ENCODE measurements around the gene CHMP4A. TPM values are rescaled to one million over a fixed set of nuclear protein-coding genes. Genes with fewer than 3 reads are reported as not detected.

The CHMP4A gene
- total and polyA plus RNA-seq, 2 donors (not counting 1 experiment from before 2014, with no cell fraction given) = 91.2 to 103 TPM

- no peak for DNase-seq
- no peak for ATAC-seq (ENCODE audit: low read depth)
- Mint-ChIP-seq H3K9me3 (ENCODE audit: insufficient read depth) (no peaks in the 10 kb centered on the region), H3K27ac (peak overlapping the region; percentile 37), H3K4me3 (no peak overlapping the region), H3K27me3 (no peaks in the 10 kb centered on the region), H3K4me1 (peaks cover 12% of the 10 kb centered on the region)
- peaks cover 6 to 11% of the 10 kb centered on the region in 2 donors for H3K4me1 ChIP-seq (ENCODE audit: control insufficient read depth in 2 of 2, insufficient read depth in 2 of 2, low read length in 2 of 2)
- intact Hi-C loops (cut with micrococcal nuclease) = loop anchor here (10.0 kb wide), 1 partner anchor 235 kb away; no protein-coding TSS in a partner anchor
- H3K4me2 ChIP-seq (replicated peaks; ENCODE audit: low read depth, low read length, poor library complexity, severe bottlenecking) = no peak overlapping the region
- no peak overlapping the region for H3K9ac ChIP-seq (ENCODE audit: low read length)
- peaks cover 0 to 14% of the 10 kb centered on the region in 2 experiments for H3K36me3 ChIP-seq (replicated peaks in 1 of 2; ENCODE audit: control extremely low read depth in 1 of 2, control insufficient read depth in 1 of 2, extremely low read depth in 1 of 2, insufficient read depth in 2 of 2, low read length in 1 of 2)
- H3K27me3 ChIP-seq (replicated peaks in 1 of 4; ENCODE audit: control extremely low read depth in 1 of 4, control insufficient read depth in 3 of 4, insufficient read depth in 4 of 4, low read length in 3 of 4) = no peaks in the 10 kb centered on the region
- ChIA-PET CTCF (interaction anchor here (1.2 kb wide), 1 partner anchor 182 kb away, joined by 3 read pairs; no protein-coding TSS in a partner anchor), POLR2A (no interaction called here)
- H3K27ac ChIP-seq (ENCODE audit: low read length in 2 of 2) = no peak overlapping the region
- no peaks in the 10 kb centered on the region for H4K20me1 ChIP-seq (ENCODE audit: control insufficient read depth, insufficient read depth, low read length, poor library complexity, severe bottlenecking)
- H3K9me3 ChIP-seq (ENCODE audit: control extremely low read depth in 1 of 3, control insufficient read depth in 2 of 3, insufficient read depth in 1 of 3, low read length in 2 of 3) = no peaks in the 10 kb centered on the region
- 90% methylated on average over 11 of the region's 13 CpGs for WGBS (ENCODE audit: insufficient coverage)
- no peak overlapping the region for H3K4me3 ChIP-seq (ENCODE audit: control extremely low read depth in 1 of 5, extremely low read depth in 1 of 5, insufficient read depth in 1 of 5, low read depth in 2 of 5, low read length in 4 of 5)
- no peaks in the 10 kb centered on the region for H3K79me2 ChIP-seq (ENCODE audit: control insufficient read depth, insufficient read depth, low read length)
- no peak for TF ChIP-seq CTCF (IDR thresholded peaks at IDR 0.05)
- no peak for TF ChIP-seq EZH2 (IDR thresholded peaks at IDR 0.05; ENCODE audit: borderline replicate concordance, insufficient read depth, low read depth, low read length, poor library complexity, severe bottlenecking)
- H2AFZ ChIP-seq (ENCODE audit: insufficient read depth, low read depth, low read length, poor library complexity, severe bottlenecking) = no peak overlapping the region
Observed at GRCh38 chr14:24249230-24250021, 36.1 kb upstream of the CHMP4A start.

GRCh38 chr14:24247422-24247821 is 34.1 kb upstream of the CHMP4A start:
- intact Hi-C loops (cut with micrococcal nuclease) = loop anchor here (1.0 to 10.0 kb wide), 2 partner anchors 24 to 233 kb away; partner anchors contain the start of gene RABGGTA
- Histone ChIP-seq H3K9me3 (ENCODE audit: control extremely low read depth in 1 of 3, control insufficient read depth in 2 of 3, insufficient read depth in 1 of 3, low read length in 2 of 3) (no peaks in the 10 kb centered on the region), H3K36me3 (replicated peaks in 1 of 2; ENCODE audit: control extremely low read depth in 1 of 2, control insufficient read depth in 1 of 2, extremely low read depth in 1 of 2, insufficient read depth in 2 of 2, low read length in 1 of 2) (peaks cover 0 to 4% of the 10 kb centered on the region in 2 experiments), H3K27me3 (replicated peaks in 1 of 4; ENCODE audit: control extremely low read depth in 1 of 4, control insufficient read depth in 3 of 4, insufficient read depth in 4 of 4, low read length in 3 of 4) (no peaks in the 10 kb centered on the region), H3K4me1 (ENCODE audit: control insufficient read depth in 2 of 2, insufficient read depth in 2 of 2, low read length in 2 of 2) (peaks cover 15 to 22% of the 10 kb centered on the region in 2 donors), H3K4me3 (ENCODE audit: control extremely low read depth in 1 of 5, extremely low read depth in 1 of 5, insufficient read depth in 1 of 5, low read depth in 2 of 5, low read length in 4 of 5) (no peak overlapping the region), H4K20me1 (ENCODE audit: control insufficient read depth, insufficient read depth, low read length, poor library complexity, severe bottlenecking) (no peaks in the 10 kb centered on the region), H3K27ac (ENCODE audit: low read length in 2 of 2) (peak overlapping the region in 1 of 2 donors; percentile 35), H3K9ac (ENCODE audit: low read length) (no peak overlapping the region), H3K79me2 (ENCODE audit: control insufficient read depth, insufficient read depth, low read length) (no peaks in the 10 kb centered on the region), H3K4me2 (replicated peaks; ENCODE audit: low read depth, low read length, poor library complexity, severe bottlenecking) (no peak overlapping the region), H2AFZ (ENCODE audit: insufficient read depth, low read depth, low read length, poor library complexity, severe bottlenecking) (peak overlapping the region; percentile 82)
- Mint-ChIP-seq H3K9me3 (ENCODE audit: insufficient read depth) (no peaks in the 10 kb centered on the region), H3K4me3 (peak overlapping the region; percentile 17), H3K27ac (peak overlapping the region; percentile 77), H3K4me1 (peaks cover 24% of the 10 kb centered on the region), H3K27me3 (no peaks in the 10 kb centered on the region)
- CTCF ChIA-PET = interaction anchor here (0.7 to 8.8 kb wide), 14 partner anchors 8 to 603 kb away, joined by 3 to 254 read pairs (median 4); partner anchors contain the start of genes ADCY4, CIDEB, DHRS1 and IRF9
- POLR2A ChIA-PET = interaction anchor here (0.9 to 1.6 kb wide), 4 partner anchors 24 to 61 kb away, joined by 3 to 12 read pairs (median 4); partner anchors contain the start of genes DHRS1, NOP9 and RABGGTA
- 86% methylated on average over 7 of the region's 7 CpGs for WGBS (ENCODE audit: insufficient coverage)
- no peak for TF ChIP-seq EZH2 (IDR thresholded peaks at IDR 0.05; ENCODE audit: borderline replicate concordance, insufficient read depth, low read depth, low read length, poor library complexity, severe bottlenecking)
- no peak for TF ChIP-seq CTCF (IDR thresholded peaks at IDR 0.05)
- DNase-seq = no peak
- no peak for ATAC-seq (ENCODE audit: low read depth)

Data from B cell (primary cell).